GM23338 (cell line): ENCODE results near the gene CCL27. TPM values are rescaled to one million over a fixed set of nuclear protein-coding genes. Genes with fewer than 3 reads are reported as not detected.
A peak's percentile ranks its signal among the peaks of the same experiment; 100 is the strongest.

Experiments used
- ATAC-seq: fragments of 200-7000 bp; cut with Tn5 transposase; 3 replicates; pipeline ENCODE4 v1.9.1; 2020
- DNase-seq: peaks from one replicate; pipeline ENCODE4 v3.0.0-alpha.2; 2015; ENCODE audit warnings: low spot score
- H2AFZ ChIP-seq: fragments of 200-600 bp; sonication (generic); 2 replicates; pipeline ENCODE4 v1.8.0; 2016; ENCODE audit warnings: antibody characterized with exemption, mild to moderate bottlenecking, moderate library complexity
- H3F3A ChIP-seq: fragments of 200-600 bp; sonication (generic); replicated peaks from 2 replicates; pipeline ENCODE4 v1.8.0; 2017; ENCODE audit warnings: antibody characterized with exemption, mixed run types, low read depth
- H3K27ac ChIP-seq: fragments of 200-600 bp; sonication (generic); 2 replicates; pipeline ENCODE4 v1.6.1; 2016; ENCODE audit warnings: low read depth
- H3K27me3 ChIP-seq: fragments of 200-600 bp; sonication (generic); 2 replicates; pipeline ENCODE4 v1.8.0; 2016; ENCODE audit warnings: mild to moderate bottlenecking, mixed run types, moderate library complexity; ENCODE audit not compliant: insufficient read depth
- H3K36me3 ChIP-seq: fragments of 200-600 bp; sonication (generic); 2 replicates; pipeline ENCODE4 v1.8.0; 2016; ENCODE audit warnings: mild to moderate bottlenecking; ENCODE audit not compliant: insufficient read depth
- H3K4me1 ChIP-seq: fragments of 200-600 bp; sonication (generic); 2 replicates; pipeline ENCODE4 v1.8.0; 2016; ENCODE audit warnings: mild to moderate bottlenecking, moderate library complexity; ENCODE audit not compliant: insufficient read depth
- H3K4me2 ChIP-seq: fragments of 200-600 bp; sonication (generic); 2 replicates; pipeline ENCODE4 v1.7.1; 2017; ENCODE audit warnings: mixed run types
- H3K4me3 ChIP-seq: fragments of 200-600 bp; sonication (generic); 2 replicates; pipeline ENCODE4 v1.6.1; 2016; ENCODE audit warnings: mixed run types
- H3K79me2 ChIP-seq: fragments of 200-600 bp; sonication (generic); replicated peaks from 2 replicates; pipeline ENCODE4 v1.8.0; 2017; ENCODE audit warnings: mild to moderate bottlenecking; ENCODE audit not compliant: insufficient read depth
- H3K9me2 ChIP-seq: fragments of 200-600 bp; sonication (generic); 2 replicates; pipeline ENCODE4 v1.8.0; 2017; ENCODE audit not compliant: insufficient read depth
- H4K20me1 ChIP-seq: fragments of 200-600 bp; sonication (generic); replicated peaks from 2 replicates; pipeline ENCODE4 v1.8.0; 2017; ENCODE audit warnings: mild to moderate bottlenecking; ENCODE audit not compliant: insufficient read depth
- H3K27ac Mint-ChIP-seq: 2 replicates; pipeline ENCODE4 v1.8.0; 2020; ENCODE audit warnings: inconsistent platforms, mild to moderate bottlenecking, moderate library complexity, mixed read lengths
- H3K27me3 Mint-ChIP-seq: 3 replicates; pipeline ENCODE4 v1.8.0; 2022; ENCODE audit warnings: low read depth, mild to moderate bottlenecking, moderate library complexity, mixed read lengths, inconsistent platforms; ENCODE audit not compliant: insufficient read depth, poor library complexity
- H3K36me3 Mint-ChIP-seq: 3 replicates; pipeline ENCODE4 v1.8.0; 2021; ENCODE audit warnings: low read depth, mild to moderate bottlenecking, inconsistent platforms, moderate library complexity, mixed read lengths
- H3K4me1 Mint-ChIP-seq: 3 replicates; pipeline ENCODE4 v1.8.0; 2020; ENCODE audit warnings: mild to moderate bottlenecking, inconsistent platforms, mixed read lengths
- H3K4me3 Mint-ChIP-seq: 3 replicates; pipeline ENCODE4 v1.8.0; 2021; ENCODE audit warnings: moderate library complexity, mild to moderate bottlenecking, inconsistent platforms, mixed read lengths
- H3K9me3 Mint-ChIP-seq: 3 replicates; pipeline ENCODE4 v1.8.0; 2020; ENCODE audit warnings: moderate library complexity, mild to moderate bottlenecking, inconsistent platforms, mixed read lengths
- CREB1 ChIP-seq: fragments of 250-450 bp; sonication (Bioruptor Pico); IDR thresholded peaks from 2 replicates; pipeline ENCODE4 v1.5.0; 2020; ENCODE audit warnings: low read depth, mild to moderate bottlenecking, moderate library complexity
- CTCF ChIP-seq, 2 experiments: fragments of 200-600 bp in 1 of 2; sonication (generic) in 1 of 2; conservative IDR thresholded peaks; 2 replicates each; pipeline versions ENCODE4 v1.5.1 to v1.6.1; 2016 to 2017; ENCODE audit warnings: antibody characterized with exemption in 2 of 2, low read depth in 2 of 2, mild to moderate bottlenecking in 2 of 2, moderate library complexity in 1 of 2
- ETS1 ChIP-seq: IDR thresholded peaks from 2 replicates; pipeline ENCODE4 v1.6.1; 2016; ENCODE audit warnings: antibody characterized with exemption
- EZH2 ChIP-seq: fragments of 200-600 bp; sonication (generic); IDR thresholded peaks from one replicate; pipeline ENCODE4 v1.8.0; 2017; ENCODE audit warnings: antibody characterized with exemption, mild to moderate bottlenecking, low read depth; ENCODE audit not compliant: unreplicated experiment
- EZH2phosphoT487 ChIP-seq: fragments of 200-600 bp; sonication (generic); IDR thresholded peaks from one replicate; pipeline ENCODE4 v1.8.1; 2018; ENCODE audit warnings: antibody characterized with exemption; ENCODE audit not compliant: unreplicated experiment
- JUNB ChIP-seq: IDR thresholded peaks from one replicate; pipeline ENCODE4 v1.6.1; 2016; ENCODE audit warnings: antibody characterized with exemption; ENCODE audit not compliant: unreplicated experiment
- NANOG ChIP-seq: IDR thresholded peaks from 2 replicates; pipeline ENCODE4 v1.6.1; 2016; ENCODE audit warnings: antibody characterized with exemption, borderline replicate concordance
- POLR2AphosphoS5 ChIP-seq: IDR thresholded peaks from 2 replicates; pipeline ENCODE4 v1.6.1; 2016; ENCODE audit warnings: antibody characterized with exemption, low read depth
- REST ChIP-seq: IDR thresholded peaks from one replicate; pipeline ENCODE4 v1.6.1; 2018; ENCODE audit warnings: antibody characterized with exemption; ENCODE audit not compliant: unreplicated experiment
- STAT1 ChIP-seq: IDR thresholded peaks from one replicate; pipeline ENCODE4 v1.6.1; 2016; ENCODE audit warnings: antibody characterized with exemption; ENCODE audit not compliant: unreplicated experiment
- ZNF114 ChIP-seq: fragments of 250-450 bp; sonication (Bioruptor Pico); IDR thresholded peaks from 2 replicates; pipeline ENCODE4 v1.5.0; 2020; ENCODE audit warnings: mild to moderate bottlenecking, moderate library complexity
- ZNF331 ChIP-seq: fragments of 250-450 bp; sonication (Bioruptor Pico); IDR thresholded peaks from 2 replicates; pipeline ENCODE4 v1.5.0; 2020; ENCODE audit warnings: low read depth, mild to moderate bottlenecking, moderate library complexity
- polyA plus RNA-seq: library from polyadenylated mRNA; unstranded; fragments of >200 nt; fragmentation: Nextera tagmentation; extraction: Ambion mirVana; gene quantifications from 2 replicates; pipeline ENCODE4 v1.2.1, GENCODE V29; 2016
- total RNA-seq: library from RNA; depleted of rRNA; stranded (reverse); fragments of >200 nt; shearing (Covaris generic); gene quantifications from 2 replicates; pipeline ENCODE4 v1.2.3, GENCODE V29; 2014
- TF ChIP-seq, protein P1 (sequence below): fragments of 250-450 bp; sonication (Bioruptor Pico); IDR thresholded peaks from 2 replicates; pipeline ENCODE4 v1.5.0; 2020; ENCODE audit warnings: mild to moderate bottlenecking, moderate library complexity

The CCL27 gene
- total and polyA plus RNA-seq, 2 experiments from 2014 or later, result not detected

GRCh38 chr9:34647084-34647403, 15.4 kb downstream of the CCL27 start:
- peaks cover 8% of the 10 kb centered on the region for H3K27me3 Mint-ChIP-seq
- peak overlapping the region; percentile 96 for H3K4me3 ChIP-seq
- no peaks in the 10 kb centered on the region; the same call in 2 of the 3 replicates for H3K9me3 Mint-ChIP-seq
- H3K27me3 ChIP-seq, result no peaks in the 10 kb centered on the region
- peaks cover 40% of the 10 kb centered on the region for H3K4me1 Mint-ChIP-seq
- H4K20me1 ChIP-seq, result no peaks in the 10 kb centered on the region; the same call in 1 of the 2 replicates
- H3K4me3 Mint-ChIP-seq, result peak overlapping the region; percentile 89
- ATAC-seq, result peak; percentile 4
- H3K36me3 Mint-ChIP-seq, result peaks cover 26% of the 10 kb centered on the region
- peaks cover 24% of the 10 kb centered on the region for H3K4me1 ChIP-seq
- no peak overlapping the region; the same call in 1 of the 2 replicates for H3K27ac Mint-ChIP-seq
- TF ChIP-seq ZNF331 (CRISPR knock-in tag), result no peak
- TF ChIP-seq NANOG, result no peak
- TF ChIP-seq ZNF114 (CRISPR knock-in tag), result no peak
- TF ChIP-seq JUNB, result no peak
- TF ChIP-seq CTCF (conservative IDR thresholded peaks at IDR 0.05; ENCODE audit: low read depth in 2 of 2), result no peak; a peak in 1 of 4 replicates
- TF ChIP-seq POLR2AphosphoS5, result no peak
- no peak for TF ChIP-seq EZH2
- TF ChIP-seq EZH2phosphoT487, result no peak
- TF ChIP-seq ETS1, result no peak
- TF ChIP-seq, protein P1, sequence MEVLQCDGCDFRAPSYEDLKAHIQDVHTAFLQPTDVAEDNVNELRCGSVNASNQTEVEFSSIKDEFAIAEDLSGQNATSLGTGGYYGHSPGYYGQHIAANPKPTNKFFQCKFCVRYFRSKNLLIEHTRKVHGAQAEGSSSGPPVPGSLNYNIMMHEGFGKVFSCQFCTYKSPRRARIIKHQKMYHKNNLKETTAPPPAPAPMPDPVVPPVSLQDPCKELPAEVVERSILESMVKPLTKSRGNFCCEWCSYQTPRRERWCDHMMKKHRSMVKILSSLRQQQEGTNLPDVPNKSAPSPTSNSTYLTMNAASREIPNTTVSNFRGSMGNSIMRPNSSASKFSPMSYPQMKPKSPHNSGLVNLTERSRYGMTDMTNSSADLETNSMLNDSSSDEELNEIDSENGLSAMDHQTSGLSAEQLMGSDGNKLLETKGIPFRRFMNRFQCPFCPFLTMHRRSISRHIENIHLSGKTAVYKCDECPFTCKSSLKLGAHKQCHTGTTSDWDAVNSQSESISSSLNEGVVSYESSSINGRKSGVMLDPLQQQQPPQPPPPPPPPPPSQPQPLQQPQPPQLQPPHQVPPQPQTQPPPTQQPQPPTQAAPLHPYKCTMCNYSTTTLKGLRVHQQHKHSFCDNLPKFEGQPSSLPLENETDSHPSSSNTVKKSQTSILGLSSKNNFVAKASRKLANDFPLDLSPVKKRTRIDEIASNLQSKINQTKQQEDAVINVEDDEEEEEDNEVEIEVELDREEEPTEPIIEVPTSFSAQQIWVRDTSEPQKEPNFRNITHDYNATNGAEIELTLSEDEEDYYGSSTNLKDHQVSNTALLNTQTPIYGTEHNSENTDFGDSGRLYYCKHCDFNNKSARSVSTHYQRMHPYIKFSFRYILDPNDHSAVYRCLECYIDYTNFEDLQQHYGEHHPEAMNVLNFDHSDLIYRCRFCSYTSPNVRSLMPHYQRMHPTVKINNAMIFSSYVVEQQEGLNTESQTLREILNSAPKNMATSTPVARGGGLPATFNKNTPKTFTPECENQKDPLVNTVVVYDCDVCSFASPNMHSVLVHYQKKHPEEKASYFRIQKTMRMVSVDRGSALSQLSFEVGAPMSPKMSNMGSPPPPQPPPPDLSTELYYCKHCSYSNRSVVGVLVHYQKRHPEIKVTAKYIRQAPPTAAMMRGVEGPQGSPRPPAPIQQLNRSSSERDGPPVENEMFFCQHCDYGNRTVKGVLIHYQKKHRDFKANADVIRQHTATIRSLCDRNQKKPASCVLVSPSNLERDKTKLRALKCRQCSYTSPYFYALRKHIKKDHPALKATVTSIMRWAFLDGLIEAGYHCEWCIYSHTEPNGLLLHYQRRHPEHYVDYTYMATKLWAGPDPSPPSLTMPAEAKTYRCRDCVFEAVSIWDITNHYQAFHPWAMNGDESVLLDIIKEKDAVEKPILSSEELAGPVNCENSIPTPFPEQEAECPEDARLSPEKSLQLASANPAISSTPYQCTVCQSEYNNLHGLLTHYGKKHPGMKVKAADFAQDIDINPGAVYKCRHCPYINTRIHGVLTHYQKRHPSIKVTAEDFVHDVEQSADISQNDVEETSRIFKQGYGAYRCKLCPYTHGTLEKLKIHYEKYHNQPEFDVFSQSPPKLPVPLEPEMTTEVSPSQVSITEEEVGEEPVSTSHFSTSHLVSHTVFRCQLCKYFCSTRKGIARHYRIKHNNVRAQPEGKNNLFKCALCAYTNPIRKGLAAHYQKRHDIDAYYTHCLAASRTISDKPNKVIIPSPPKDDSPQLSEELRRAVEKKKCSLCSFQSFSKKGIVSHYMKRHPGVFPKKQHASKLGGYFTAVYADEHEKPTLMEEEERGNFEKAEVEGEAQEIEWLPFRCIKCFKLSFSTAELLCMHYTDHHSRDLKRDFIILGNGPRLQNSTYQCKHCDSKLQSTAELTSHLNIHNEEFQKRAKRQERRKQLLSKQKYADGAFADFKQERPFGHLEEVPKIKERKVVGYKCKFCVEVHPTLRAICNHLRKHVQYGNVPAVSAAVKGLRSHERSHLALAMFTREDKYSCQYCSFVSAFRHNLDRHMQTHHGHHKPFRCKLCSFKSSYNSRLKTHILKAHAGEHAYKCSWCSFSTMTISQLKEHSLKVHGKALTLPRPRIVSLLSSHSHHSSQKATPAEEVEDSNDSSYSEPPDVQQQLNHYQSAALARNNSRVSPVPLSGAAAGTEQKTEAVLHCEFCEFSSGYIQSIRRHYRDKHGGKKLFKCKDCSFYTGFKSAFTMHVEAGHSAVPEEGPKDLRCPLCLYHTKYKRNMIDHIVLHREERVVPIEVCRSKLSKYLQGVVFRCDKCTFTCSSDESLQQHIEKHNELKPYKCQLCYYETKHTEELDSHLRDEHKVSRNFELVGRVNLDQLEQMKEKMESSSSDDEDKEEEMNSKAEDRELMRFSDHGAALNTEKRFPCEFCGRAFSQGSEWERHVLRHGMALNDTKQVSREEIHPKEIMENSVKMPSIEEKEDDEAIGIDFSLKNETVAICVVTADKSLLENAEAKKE, result no peak
- no peak for TF ChIP-seq STAT1
- TF ChIP-seq CREB1, result no peak
- no peak for TF ChIP-seq REST
- peaks cover 3% of the 10 kb centered on the region; the same call in 1 of the 2 replicates for H3K36me3 ChIP-seq
- peaks cover 6% of the 10 kb centered on the region for H3K79me2 ChIP-seq
- H3F3A ChIP-seq, result peaks cover 8% of the 10 kb centered on the region; the same call in 1 of the 2 replicates
- H2AFZ ChIP-seq, result peak overlapping the region; percentile 99; the same call in 1 of the 2 replicates
- H3K4me2 ChIP-seq, result peak overlapping the region; percentile 94
- no peaks in the 10 kb centered on the region for H3K9me2 ChIP-seq
- peak overlapping the region; percentile 85 for H3K27ac ChIP-seq
- DNase-seq, result no peak
